OCI-LY3 (cell line): Measurements from ENCODE around the gene IGFBP4.

ENCODE experiments used
- H2AFZ ChIP-seq: fragments of 200-600, 300-600 bp; shearing (Covaris generic); 2 replicates; pipeline ENCODE4 v1.6.0; 2014; ENCODE audit warnings: antibody characterized with exemption, low read depth, low read length
- H3K27ac ChIP-seq: fragments of 200-600, 300-600 bp; sonication (generic); 2 replicates; pipeline ENCODE4 v1.5.1; 2014; ENCODE audit warnings: mild to moderate bottlenecking, low read length, moderate library complexity, mixed read lengths
- H3K27me3 ChIP-seq: fragments of 200-600, 300-600 bp; sonication (generic); 2 replicates; pipeline ENCODE4 v1.6.1; 2014; ENCODE audit warnings: low read depth, low read length, mixed read lengths
- H3K36me3 ChIP-seq: fragments of 200-600, 300-600 bp; sonication (generic); replicated peaks from 2 replicates; pipeline ENCODE3; 2014; ENCODE audit warnings: low read depth, low read length, mixed read lengths
- H3K4me1 ChIP-seq: fragments of 300-600, 200-600 bp; sonication (generic); 2 replicates; pipeline ENCODE4 v1.6.1; 2014; ENCODE audit warnings: low read length, mixed read lengths
- H3K4me2 ChIP-seq: fragments of 200-600, 300-600 bp; sonication (generic); 2 replicates; pipeline ENCODE4 v1.6.1; 2014; ENCODE audit warnings: low read length, mixed read lengths
- H3K4me3 ChIP-seq: fragments of 300-600, 200-600 bp; sonication (generic); 2 replicates; pipeline ENCODE4 v1.5.1; 2014; ENCODE audit warnings: antibody characterized with exemption, mild to moderate bottlenecking, low read length, moderate library complexity
- H3K79me2 ChIP-seq: fragments of 300-600, 200-600 bp; shearing (Covaris generic); 2 replicates; pipeline ENCODE4 v1.6.1; 2014; ENCODE audit warnings: mild to moderate bottlenecking, low read length, mixed read lengths
- H3K9ac ChIP-seq: fragments of 300-600, 200-600 bp; shearing (Covaris generic); 2 replicates; pipeline ENCODE4 v1.6.0; 2014; ENCODE audit warnings: mild to moderate bottlenecking, low read length, moderate library complexity
- H3K9me3 ChIP-seq: fragments of 200-600, 300-600 bp; shearing (Covaris generic); 2 replicates; pipeline ENCODE4 v1.6.1; 2014; ENCODE audit warnings: low read length, mixed read lengths; ENCODE audit not compliant: insufficient read depth
- H4K20me1 ChIP-seq: fragments of 200-600, 300-600 bp; sonication (generic); 2 replicates; pipeline ENCODE4 v1.6.1; 2016; ENCODE audit warnings: low read length, mixed read lengths; ENCODE audit not compliant: insufficient read depth
- EZH2phosphoT487 ChIP-seq: fragments of 200-600 bp; shearing (Covaris generic); IDR thresholded peaks from 2 replicates; pipeline ENCODE4 v1.6.1; 2018; ENCODE audit warnings: antibody characterized with exemption, mixed run types, low read depth
- TF ChIP-seq, protein P1 (sequence below): fragments of 200-600, 300-600 bp; sonication (generic); IDR thresholded peaks from 2 replicates; pipeline ENCODE4 v1.5.1; 2014; ENCODE audit warnings: antibody characterized with exemption, low read length, low read depth

IGFBP4 gene

DNA sequence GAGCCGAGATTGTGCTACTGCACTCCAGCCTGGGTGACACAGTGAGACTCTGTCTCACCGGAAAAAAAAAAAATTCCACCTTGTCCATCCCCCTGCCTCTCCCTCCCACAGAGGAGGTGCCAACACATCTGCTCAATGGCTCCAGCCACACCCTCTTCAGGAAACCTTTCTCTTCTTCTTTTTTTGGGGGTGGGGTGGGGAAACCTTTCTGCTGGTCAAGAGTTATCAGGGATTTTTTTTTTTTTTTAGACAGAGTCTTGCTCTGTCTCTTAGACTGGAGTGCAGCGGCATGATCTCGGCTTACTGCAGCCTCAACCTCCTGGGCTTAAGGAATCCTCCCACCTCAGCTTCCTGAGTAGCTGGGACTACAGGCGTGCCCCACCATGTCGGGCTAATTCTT, 39.5 kb downstream of the IGFBP4 start:
- H4K20me1 ChIP-seq, result no peaks in the 10 kb centered on the region
- no peak overlapping the region for H2AFZ ChIP-seq
- peaks cover 17% of the 10 kb centered on the region for H3K27me3 ChIP-seq
- TF ChIP-seq, protein P1, sequence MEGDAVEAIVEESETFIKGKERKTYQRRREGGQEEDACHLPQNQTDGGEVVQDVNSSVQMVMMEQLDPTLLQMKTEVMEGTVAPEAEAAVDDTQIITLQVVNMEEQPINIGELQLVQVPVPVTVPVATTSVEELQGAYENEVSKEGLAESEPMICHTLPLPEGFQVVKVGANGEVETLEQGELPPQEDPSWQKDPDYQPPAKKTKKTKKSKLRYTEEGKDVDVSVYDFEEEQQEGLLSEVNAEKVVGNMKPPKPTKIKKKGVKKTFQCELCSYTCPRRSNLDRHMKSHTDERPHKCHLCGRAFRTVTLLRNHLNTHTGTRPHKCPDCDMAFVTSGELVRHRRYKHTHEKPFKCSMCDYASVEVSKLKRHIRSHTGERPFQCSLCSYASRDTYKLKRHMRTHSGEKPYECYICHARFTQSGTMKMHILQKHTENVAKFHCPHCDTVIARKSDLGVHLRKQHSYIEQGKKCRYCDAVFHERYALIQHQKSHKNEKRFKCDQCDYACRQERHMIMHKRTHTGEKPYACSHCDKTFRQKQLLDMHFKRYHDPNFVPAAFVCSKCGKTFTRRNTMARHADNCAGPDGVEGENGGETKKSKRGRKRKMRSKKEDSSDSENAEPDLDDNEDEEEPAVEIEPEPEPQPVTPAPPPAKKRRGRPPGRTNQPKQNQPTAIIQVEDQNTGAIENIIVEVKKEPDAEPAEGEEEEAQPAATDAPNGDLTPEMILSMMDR, result no peak
- TF ChIP-seq EZH2phosphoT487, result no peak
- H3K27ac ChIP-seq, result no peak overlapping the region
- H3K9ac ChIP-seq, result no peak overlapping the region
- H3K9me3 ChIP-seq, result no peaks in the 10 kb centered on the region
- H3K36me3 ChIP-seq, result no peaks in the 10 kb centered on the region
- no peaks in the 10 kb centered on the region for H3K79me2 ChIP-seq
- no peak overlapping the region for H3K4me2 ChIP-seq
- H3K4me1 ChIP-seq, result peaks cover 20% of the 10 kb centered on the region
- H3K4me3 ChIP-seq, result no peak overlapping the region

- Histone ChIP-seq H3K27me3 (peaks cover 17% of the 10 kb centered on the region), H3K4me2 (no peak overlapping the region), H3K9ac (no peak overlapping the region), H2AFZ (no peak overlapping the region), H3K36me3 (no peaks in the 10 kb centered on the region), H3K9me3 (no peaks in the 10 kb centered on the region), H3K27ac (no peak overlapping the region), H3K4me1 (peaks cover 20% of the 10 kb centered on the region), H3K79me2 (no peaks in the 10 kb centered on the region), H4K20me1 (no peaks in the 10 kb centered on the region), H3K4me3 (no peak overlapping the region)
- TF ChIP-seq EZH2phosphoT487, result no peak
- TF ChIP-seq, protein P1, result no peak
Observed at GRCh38 chr17:40483679-40484078, 40.4 kb downstream of the IGFBP4 start.

DNA sequence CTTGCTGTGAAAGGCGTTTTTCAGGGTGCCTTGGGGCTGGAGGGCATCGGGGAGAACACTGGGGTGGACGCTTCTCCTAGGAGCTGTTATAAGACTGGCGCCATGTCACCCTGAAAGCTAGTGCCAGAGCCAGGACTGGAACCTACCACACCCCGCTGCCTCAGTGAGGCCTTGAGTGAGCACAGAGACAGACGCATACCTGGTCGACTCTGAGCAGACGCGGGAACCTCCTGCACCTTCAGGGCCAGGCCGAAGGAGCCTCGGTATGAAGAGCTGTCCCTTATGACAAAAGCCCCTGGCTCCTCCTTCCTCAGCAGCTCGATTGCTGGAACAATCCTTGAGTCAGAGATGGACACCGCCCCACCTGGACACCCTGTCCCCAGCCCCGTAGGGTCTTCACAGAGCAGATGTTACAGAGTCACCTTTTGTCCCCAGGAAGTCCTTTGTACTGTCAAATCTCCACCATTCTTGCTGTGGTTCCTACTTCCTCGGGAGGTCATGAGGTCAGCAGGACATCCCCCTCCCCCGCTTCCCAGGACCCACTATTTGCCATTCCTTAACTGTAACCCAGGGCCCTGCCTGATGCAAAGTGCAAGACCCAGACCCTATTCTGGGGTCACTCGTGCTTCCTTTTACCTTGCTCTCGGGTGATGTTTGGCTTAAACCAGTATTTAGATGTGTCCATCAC, 41.2 kb downstream of the IGFBP4 start:
- H2AFZ ChIP-seq, result no peak overlapping the region
- H3K4me3 ChIP-seq, result no peak overlapping the region
- H3K36me3 ChIP-seq, result no peaks in the 10 kb centered on the region
- H3K79me2 ChIP-seq, result no peaks in the 10 kb centered on the region
- H3K27ac ChIP-seq, result no peak overlapping the region
- H3K4me1 ChIP-seq, result peaks cover 26% of the 10 kb centered on the region
- TF ChIP-seq, protein P1, result no peak
- TF ChIP-seq EZH2phosphoT487, result no peak
- no peak overlapping the region for H3K4me2 ChIP-seq
- H3K9me3 ChIP-seq, result no peaks in the 10 kb centered on the region
- peaks cover 17% of the 10 kb centered on the region for H3K27me3 ChIP-seq
- H4K20me1 ChIP-seq, result no peaks in the 10 kb centered on the region
- no peak overlapping the region for H3K9ac ChIP-seq

DNA sequence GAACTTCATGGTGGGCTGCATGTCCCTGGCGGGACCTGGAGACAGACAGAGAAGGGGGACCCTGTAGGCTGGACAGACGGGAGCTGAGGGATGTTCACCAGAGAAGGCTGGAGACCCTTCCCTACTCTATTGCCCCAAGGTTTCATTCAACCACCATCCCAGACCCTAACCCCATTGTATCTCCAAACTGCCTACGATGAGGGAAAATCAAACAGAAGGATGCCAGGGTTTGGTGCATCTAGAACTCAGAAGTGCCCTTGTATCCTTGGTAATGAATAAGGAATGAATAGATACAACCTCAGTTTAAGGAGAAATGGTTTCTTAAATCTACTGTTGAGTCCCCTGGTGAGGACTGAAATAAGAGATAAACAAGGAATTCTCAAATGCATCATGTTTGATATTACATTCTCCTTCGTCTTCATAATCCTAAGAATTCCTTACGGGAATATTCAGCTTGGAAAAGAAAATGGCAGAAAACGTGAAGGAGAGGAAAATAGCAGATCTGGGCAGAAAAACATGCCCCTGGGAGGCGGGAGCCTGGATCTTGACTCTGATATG, 41.8 kb downstream of the IGFBP4 start:
- Histone ChIP-seq H2AFZ (no peak overlapping the region), H3K4me2 (no peak overlapping the region), H3K79me2 (no peaks in the 10 kb centered on the region), H3K9me3 (no peaks in the 10 kb centered on the region), H3K4me3 (no peak overlapping the region), H3K27ac (no peak overlapping the region), H3K4me1 (peaks cover 28% of the 10 kb centered on the region), H3K36me3 (no peaks in the 10 kb centered on the region), H3K27me3 (peaks cover 17% of the 10 kb centered on the region), H3K9ac (no peak overlapping the region), H4K20me1 (no peaks in the 10 kb centered on the region)
- no peak for TF ChIP-seq EZH2phosphoT487
- TF ChIP-seq, protein P1, result no peak
